ENCODE data around the gene ST7.

GRCh38 chr7:117062300-117062699 lies 109.0 kb downstream of the ST7 start:
- TF ChIP-seq FOXP2 (optimal IDR thresholded peaks at IDR 0.05; ENCODE audit: control extremely low read depth, extremely low read length, insufficient read depth) (no peak), EZH2 (IDR thresholded peaks at IDR 0.05) (no peak)

Data from SK-N-MC (cell line).